ENCODE results near the gene HSPA12A.

The HSPA12A gene

GRCh38 chr10:116668446-116668845 lies 73.9 kb downstream of the HSPA12A start:
- Histone ChIP-seq H3K9ac (ENCODE audit: low read length) (no peak overlapping the region), H3K56ac (ENCODE audit: low read length) (no peak overlapping the region), H3K79me1 (ENCODE audit: low read length) (no peaks in the 10 kb centered on the region), H3K4me3 (ENCODE audit: low read length) (no peak overlapping the region), H3K18ac (ENCODE audit: low read length) (no peak overlapping the region), H2BK5ac (ENCODE audit: low read length) (no peak overlapping the region), H3K27ac (ENCODE audit: low read depth, low read length) (no peak overlapping the region), H4K8ac (ENCODE audit: low read depth, low read length) (no peak overlapping the region), H3K4me2 (ENCODE audit: low read length) (no peak overlapping the region), H2BK15ac (replicated peaks; ENCODE audit: low read depth) (no peak overlapping the region), H3K4ac (ENCODE audit: low read depth, low read length) (no peak overlapping the region), H2AK5ac (ENCODE audit: low read length) (no peak overlapping the region), H3K79me2 (ENCODE audit: control insufficient read depth, insufficient read depth, low read length) (no peaks in the 10 kb centered on the region), H3K27me3 (ENCODE audit: insufficient read depth, low read length, poor library complexity) (no peaks in the 10 kb centered on the region), H3K36me3 (ENCODE audit: control insufficient read depth, insufficient read depth, low read length) (peaks cover 4% of the 10 kb centered on the region), H3K4me1 (ENCODE audit: control insufficient read depth, low read depth, low read length) (peaks cover 2% of the 10 kb centered on the region), H3K23ac (ENCODE audit: low read length) (no peak overlapping the region), H4K5ac (ENCODE audit: low read length) (no peak overlapping the region), H2BK120ac (ENCODE audit: low read depth, low read length) (no peak overlapping the region)
- WGBS (ENCODE audit: extremely low coverage, insufficient coverage, low lambda C conversion rate), result no CpG with 5 or more reads among the region's 2 CpGs
- DNase-seq, result no peak

GRCh38 chr10:116668018-116668417 lies 74.3 kb downstream of the HSPA12A start:
- no peak overlapping the region for H2BK120ac ChIP-seq (ENCODE audit: low read depth, low read length)
- no peak overlapping the region for H2BK15ac ChIP-seq (replicated peaks; ENCODE audit: low read depth)
- H3K23ac ChIP-seq (ENCODE audit: low read length), result no peak overlapping the region
- H4K8ac ChIP-seq (ENCODE audit: low read depth, low read length), result no peak overlapping the region
- no peaks in the 10 kb centered on the region for H3K27me3 ChIP-seq (ENCODE audit: insufficient read depth, low read length, poor library complexity)
- no peak overlapping the region for H2AK5ac ChIP-seq (ENCODE audit: low read length)
- H3K4me1 ChIP-seq (ENCODE audit: control insufficient read depth, low read depth, low read length), result peaks cover 2% of the 10 kb centered on the region
- H3K4me3 ChIP-seq (ENCODE audit: low read length), result no peak overlapping the region
- no peak overlapping the region for H3K9ac ChIP-seq (ENCODE audit: low read length)
- no peaks in the 10 kb centered on the region for H3K79me1 ChIP-seq (ENCODE audit: low read length)
- no CpG with 5 or more reads among the region's 9 CpGs for WGBS (ENCODE audit: extremely low coverage, insufficient coverage, low lambda C conversion rate)
- no peak overlapping the region for H3K4ac ChIP-seq (ENCODE audit: low read depth, low read length)
- no peak overlapping the region for H4K5ac ChIP-seq (ENCODE audit: low read length)
- no peak overlapping the region for H2BK5ac ChIP-seq (ENCODE audit: low read length)
- H3K4me2 ChIP-seq (ENCODE audit: low read length), result no peak overlapping the region
- H3K18ac ChIP-seq (ENCODE audit: low read length), result no peak overlapping the region
- H3K79me2 ChIP-seq (ENCODE audit: control insufficient read depth, insufficient read depth, low read length), result no peaks in the 10 kb centered on the region
- H3K36me3 ChIP-seq (ENCODE audit: control insufficient read depth, insufficient read depth, low read length), result peaks cover 4% of the 10 kb centered on the region
- no peak for DNase-seq
- H3K56ac ChIP-seq (ENCODE audit: low read length), result no peak overlapping the region
- H3K27ac ChIP-seq (ENCODE audit: low read depth, low read length), result no peak overlapping the region

- Histone ChIP-seq H2AK5ac (ENCODE audit: low read length) (no peak overlapping the region), H3K23ac (ENCODE audit: low read length) (no peak overlapping the region), H2BK15ac (replicated peaks; ENCODE audit: low read depth) (no peak overlapping the region), H2BK120ac (ENCODE audit: low read depth, low read length) (no peak overlapping the region), H3K4ac (ENCODE audit: low read depth, low read length) (no peak overlapping the region), H3K4me2 (ENCODE audit: low read length) (no peak overlapping the region), H3K27ac (ENCODE audit: low read depth, low read length) (no peak overlapping the region), H3K27me3 (ENCODE audit: insufficient read depth, low read length, poor library complexity) (no peaks in the 10 kb centered on the region), H3K4me1 (ENCODE audit: control insufficient read depth, low read depth, low read length) (peaks cover 2% of the 10 kb centered on the region), H3K4me3 (ENCODE audit: low read length) (no peak overlapping the region), H2BK5ac (ENCODE audit: low read length) (no peak overlapping the region), H3K79me2 (ENCODE audit: control insufficient read depth, insufficient read depth, low read length) (no peaks in the 10 kb centered on the region), H3K79me1 (ENCODE audit: low read length) (no peaks in the 10 kb centered on the region), H3K36me3 (ENCODE audit: control insufficient read depth, insufficient read depth, low read length) (peaks cover 4% of the 10 kb centered on the region), H3K18ac (ENCODE audit: low read length) (no peak overlapping the region), H4K5ac (ENCODE audit: low read length) (no peak overlapping the region), H4K8ac (ENCODE audit: low read depth, low read length) (no peak overlapping the region), H3K56ac (ENCODE audit: low read length) (no peak overlapping the region), H3K9ac (ENCODE audit: low read length) (no peak overlapping the region)
- WGBS (ENCODE audit: extremely low coverage, insufficient coverage, low lambda C conversion rate), result no CpG with 5 or more reads among the region's 3 CpGs
- no peak for DNase-seq
Observed at GRCh38 chr10:116667484-116667883, 74.9 kb downstream of the HSPA12A start.

- H3K56ac ChIP-seq (ENCODE audit: low read length), result no peak overlapping the region
- no peak overlapping the region for H4K8ac ChIP-seq (ENCODE audit: low read depth, low read length)
- no peak overlapping the region for H2BK15ac ChIP-seq (replicated peaks; ENCODE audit: low read depth)
- no peak overlapping the region for H2BK120ac ChIP-seq (ENCODE audit: low read depth, low read length)
- DNase-seq, result no peak
- H3K79me1 ChIP-seq (ENCODE audit: low read length), result no peaks in the 10 kb centered on the region
- no peak overlapping the region for H2AK5ac ChIP-seq (ENCODE audit: low read length)
- peaks cover 4% of the 10 kb centered on the region for H3K36me3 ChIP-seq (ENCODE audit: control insufficient read depth, insufficient read depth, low read length)
- H4K5ac ChIP-seq (ENCODE audit: low read length), result no peak overlapping the region
- no peak overlapping the region for H3K9ac ChIP-seq (ENCODE audit: low read length)
- no peak overlapping the region for H3K18ac ChIP-seq (ENCODE audit: low read length)
- H3K4me3 ChIP-seq (ENCODE audit: low read length), result no peak overlapping the region
- H3K27ac ChIP-seq (ENCODE audit: low read depth, low read length), result no peak overlapping the region
- peaks cover 2% of the 10 kb centered on the region for H3K4me1 ChIP-seq (ENCODE audit: control insufficient read depth, low read depth, low read length)
- WGBS (ENCODE audit: extremely low coverage, insufficient coverage, low lambda C conversion rate), result no CpG with 5 or more reads among the region's 13 CpGs
- H3K4ac ChIP-seq (ENCODE audit: low read depth, low read length), result no peak overlapping the region
- no peak overlapping the region for H2BK5ac ChIP-seq (ENCODE audit: low read length)
- H3K4me2 ChIP-seq (ENCODE audit: low read length), result no peak overlapping the region
- H3K23ac ChIP-seq (ENCODE audit: low read length), result no peak overlapping the region
- H3K79me2 ChIP-seq (ENCODE audit: control insufficient read depth, insufficient read depth, low read length), result no peaks in the 10 kb centered on the region
- H3K27me3 ChIP-seq (ENCODE audit: insufficient read depth, low read length, poor library complexity), result no peaks in the 10 kb centered on the region
Observed at GRCh38 chr10:116665541-116666125, 76.7 kb downstream of the HSPA12A start.

GRCh38 chr10:116664631-116665030 lies 77.7 kb downstream of the HSPA12A start:
- H3K79me1 ChIP-seq (ENCODE audit: low read length), result no peaks in the 10 kb centered on the region
- no peak overlapping the region for H3K18ac ChIP-seq (ENCODE audit: low read length)
- no peaks in the 10 kb centered on the region for H3K79me2 ChIP-seq (ENCODE audit: control insufficient read depth, insufficient read depth, low read length)
- DNase-seq, result no peak
- no peak overlapping the region for H3K27ac ChIP-seq (ENCODE audit: low read depth, low read length)
- no peaks in the 10 kb centered on the region for H3K4me1 ChIP-seq (ENCODE audit: control insufficient read depth, low read depth, low read length)
- no peak overlapping the region for H2BK5ac ChIP-seq (ENCODE audit: low read length)
- no peak overlapping the region for H2BK15ac ChIP-seq (replicated peaks; ENCODE audit: low read depth)
- no CpG with 5 or more reads among the region's 5 CpGs for WGBS (ENCODE audit: extremely low coverage, insufficient coverage, low lambda C conversion rate)
- H3K4me3 ChIP-seq (ENCODE audit: low read length), result no peak overlapping the region
- H3K23ac ChIP-seq (ENCODE audit: low read length), result no peak overlapping the region
- H4K5ac ChIP-seq (ENCODE audit: low read length), result no peak overlapping the region
- H3K4me2 ChIP-seq (ENCODE audit: low read length), result no peak overlapping the region
- no peak overlapping the region for H2BK120ac ChIP-seq (ENCODE audit: low read depth, low read length)
- no peak overlapping the region for H3K4ac ChIP-seq (ENCODE audit: low read depth, low read length)
- H2AK5ac ChIP-seq (ENCODE audit: low read length), result no peak overlapping the region
- H3K27me3 ChIP-seq (ENCODE audit: insufficient read depth, low read length, poor library complexity), result no peaks in the 10 kb centered on the region
- H3K56ac ChIP-seq (ENCODE audit: low read length), result no peak overlapping the region
- no peak overlapping the region for H4K8ac ChIP-seq (ENCODE audit: low read depth, low read length)
- peaks cover 4% of the 10 kb centered on the region for H3K36me3 ChIP-seq (ENCODE audit: control insufficient read depth, insufficient read depth, low read length)
- no peak overlapping the region for H3K9ac ChIP-seq (ENCODE audit: low read length)

GRCh38 chr10:116663342-116663741 lies 79.0 kb downstream of the HSPA12A start:
- no peak overlapping the region for H2BK5ac ChIP-seq (ENCODE audit: low read length)
- DNase-seq, result no peak
- no peak overlapping the region for H2AK5ac ChIP-seq (ENCODE audit: low read length)
- H3K4me2 ChIP-seq (ENCODE audit: low read length), result no peak overlapping the region
- H3K79me1 ChIP-seq (ENCODE audit: low read length), result no peaks in the 10 kb centered on the region
- H3K27ac ChIP-seq (ENCODE audit: low read depth, low read length), result no peak overlapping the region
- H4K8ac ChIP-seq (ENCODE audit: low read depth, low read length), result no peak overlapping the region
- no CpG with 5 or more reads among the region's 7 CpGs for WGBS (ENCODE audit: extremely low coverage, insufficient coverage, low lambda C conversion rate)
- H4K5ac ChIP-seq (ENCODE audit: low read length), result no peak overlapping the region
- H3K18ac ChIP-seq (ENCODE audit: low read length), result no peak overlapping the region
- H2BK15ac ChIP-seq (replicated peaks; ENCODE audit: low read depth), result no peak overlapping the region
- no peaks in the 10 kb centered on the region for H3K4me1 ChIP-seq (ENCODE audit: control insufficient read depth, low read depth, low read length)
- no peak overlapping the region for H3K9ac ChIP-seq (ENCODE audit: low read length)
- H3K36me3 ChIP-seq (ENCODE audit: control insufficient read depth, insufficient read depth, low read length), result peaks cover 4% of the 10 kb centered on the region
- no peak overlapping the region for H2BK120ac ChIP-seq (ENCODE audit: low read depth, low read length)
- no peaks in the 10 kb centered on the region for H3K27me3 ChIP-seq (ENCODE audit: insufficient read depth, low read length, poor library complexity)
- H3K56ac ChIP-seq (ENCODE audit: low read length), result no peak overlapping the region
- no peak overlapping the region for H3K4ac ChIP-seq (ENCODE audit: low read depth, low read length)
- H3K4me3 ChIP-seq (ENCODE audit: low read length), result no peak overlapping the region
- no peaks in the 10 kb centered on the region for H3K79me2 ChIP-seq (ENCODE audit: control insufficient read depth, insufficient read depth, low read length)
- no peak overlapping the region for H3K23ac ChIP-seq (ENCODE audit: low read length)

Measured in mesendoderm (in vitro differentiated cells).